ENCODE results near the gene ST8SIA1.

GRCh38 chr12:22299294-22299912 is 35.1 kb downstream of the ST8SIA1 start:
- TF ChIP-seq CTCF (IDR thresholded peaks at IDR 0.05; ENCODE audit: low read depth, low read length, poor library complexity, severe bottlenecking) (no peak), EZH2phosphoT487 (IDR thresholded peaks at IDR 0.05; ENCODE audit: borderline replicate concordance, low read length) (no peak)
